Upper lobe of left lung (tissue), 4 donors: ENCODE data around the gene XRCC2.

Experiments used
- CTCF ChIP-seq, 6 experiments: fragments of 450-650 bp in 4 of 6; fragments of 200-600 bp in 2 of 6; sonication (generic) in 2 of 6; IDR thresholded peaks; one replicate each; pipeline ENCODE4 v1.5.1; 2016 to 2019; ENCODE audit warnings: antibody characterized with exemption in 6 of 6
- POLR2A ChIP-seq, 4 donors: fragments of 450-650 bp; IDR thresholded peaks; one replicate each; pipeline ENCODE4 v1.5.1; 2016 to 2017; ENCODE audit warnings: antibody characterized with exemption in 4 of 4, mild to moderate bottlenecking in 2 of 4
- POLR2AphosphoS5 ChIP-seq, 2 donors: sonication (generic); formaldehyde crosslinking; IDR thresholded peaks; one replicate each; pipeline ENCODE4 v1.5.1; 2017; ENCODE audit warnings: antibody characterized with exemption in 2 of 2

GRCh38 chr7:152660021-152660420 lies 15.9 kb downstream of the XRCC2 start:
- TF ChIP-seq CTCF (IDR thresholded peaks at IDR 0.05), result no peak
- no peak for TF ChIP-seq POLR2AphosphoS5 (IDR thresholded peaks at IDR 0.05)
- no peak for TF ChIP-seq POLR2A (IDR thresholded peaks at IDR 0.05)
